GM12801 (cell line): ENCODE results near the gene EDAR.

ENCODE experiments used
- TF ChIP-seq, protein P1 (sequence below): IDR thresholded peaks from one replicate; pipeline ENCODE4 v1.5.1; 2011; ENCODE audit warnings: control low read depth; ENCODE audit not compliant: insufficient read length; ENCODE audit errors: extremely low read depth

EDAR gene

DNA sequence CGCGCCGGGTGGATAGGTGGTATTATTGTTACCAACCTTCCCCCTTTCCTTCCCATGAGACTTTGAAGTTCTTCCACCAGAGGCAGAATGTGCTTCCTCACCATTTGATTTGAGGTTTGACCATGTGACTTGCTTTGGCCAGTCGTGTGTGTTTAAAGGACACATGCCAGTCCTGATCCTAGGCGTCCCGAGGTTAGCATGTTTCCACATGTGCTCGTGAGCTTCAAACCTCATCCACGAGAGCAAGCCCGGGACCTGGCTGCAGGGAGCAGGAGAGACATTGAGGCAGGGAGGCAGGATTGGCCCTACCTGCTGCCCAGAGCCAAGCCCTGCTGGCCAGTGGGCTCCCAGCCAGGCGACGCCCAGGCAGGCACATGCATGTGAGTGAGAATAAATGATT, 27.4 kb upstream of the EDAR start:
- TF ChIP-seq, protein P1, sequence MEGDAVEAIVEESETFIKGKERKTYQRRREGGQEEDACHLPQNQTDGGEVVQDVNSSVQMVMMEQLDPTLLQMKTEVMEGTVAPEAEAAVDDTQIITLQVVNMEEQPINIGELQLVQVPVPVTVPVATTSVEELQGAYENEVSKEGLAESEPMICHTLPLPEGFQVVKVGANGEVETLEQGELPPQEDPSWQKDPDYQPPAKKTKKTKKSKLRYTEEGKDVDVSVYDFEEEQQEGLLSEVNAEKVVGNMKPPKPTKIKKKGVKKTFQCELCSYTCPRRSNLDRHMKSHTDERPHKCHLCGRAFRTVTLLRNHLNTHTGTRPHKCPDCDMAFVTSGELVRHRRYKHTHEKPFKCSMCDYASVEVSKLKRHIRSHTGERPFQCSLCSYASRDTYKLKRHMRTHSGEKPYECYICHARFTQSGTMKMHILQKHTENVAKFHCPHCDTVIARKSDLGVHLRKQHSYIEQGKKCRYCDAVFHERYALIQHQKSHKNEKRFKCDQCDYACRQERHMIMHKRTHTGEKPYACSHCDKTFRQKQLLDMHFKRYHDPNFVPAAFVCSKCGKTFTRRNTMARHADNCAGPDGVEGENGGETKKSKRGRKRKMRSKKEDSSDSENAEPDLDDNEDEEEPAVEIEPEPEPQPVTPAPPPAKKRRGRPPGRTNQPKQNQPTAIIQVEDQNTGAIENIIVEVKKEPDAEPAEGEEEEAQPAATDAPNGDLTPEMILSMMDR, result no peak

DNA sequence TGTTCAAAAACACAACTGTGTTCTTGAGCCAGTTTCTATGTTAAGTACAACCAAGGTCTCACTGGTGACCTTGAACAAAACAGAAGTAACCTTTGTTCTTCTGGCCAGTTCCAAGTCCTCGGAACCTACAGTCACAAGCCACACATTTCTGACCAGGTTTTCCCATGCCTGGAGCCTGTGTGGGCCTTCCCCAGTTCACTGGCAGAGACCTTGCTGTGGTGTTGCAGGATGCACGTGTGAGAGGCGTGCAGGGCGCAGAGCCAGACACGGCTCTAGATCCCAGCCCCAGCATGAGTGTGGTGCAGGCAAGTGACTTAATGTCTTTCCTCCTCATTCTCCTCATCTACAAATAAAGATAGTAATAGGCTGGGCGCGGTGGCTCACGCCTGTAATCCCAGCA, 25.5 kb upstream of the EDAR start:
- TF ChIP-seq, protein P1, result no peak

DNA sequence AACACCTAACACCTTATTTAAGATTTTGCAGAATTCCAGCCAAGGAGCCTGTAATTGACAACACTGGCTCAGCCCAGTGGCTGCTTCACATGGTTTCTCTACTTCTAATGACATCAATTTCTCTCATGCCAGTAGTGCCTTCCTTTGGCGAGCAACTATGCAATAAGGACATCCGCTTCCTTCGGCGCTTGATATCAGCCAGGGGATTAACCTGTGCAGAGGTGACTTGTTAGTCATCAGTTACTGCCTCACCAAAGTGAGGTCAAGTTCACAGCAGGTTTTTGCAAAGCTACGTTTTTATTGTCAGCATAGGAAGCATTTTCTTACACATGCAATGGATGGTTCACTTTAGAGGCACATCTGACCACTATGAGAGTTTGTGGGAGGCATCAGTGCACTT, 24.0 kb upstream of the EDAR start:
- TF ChIP-seq, protein P1, result no peak

DNA sequence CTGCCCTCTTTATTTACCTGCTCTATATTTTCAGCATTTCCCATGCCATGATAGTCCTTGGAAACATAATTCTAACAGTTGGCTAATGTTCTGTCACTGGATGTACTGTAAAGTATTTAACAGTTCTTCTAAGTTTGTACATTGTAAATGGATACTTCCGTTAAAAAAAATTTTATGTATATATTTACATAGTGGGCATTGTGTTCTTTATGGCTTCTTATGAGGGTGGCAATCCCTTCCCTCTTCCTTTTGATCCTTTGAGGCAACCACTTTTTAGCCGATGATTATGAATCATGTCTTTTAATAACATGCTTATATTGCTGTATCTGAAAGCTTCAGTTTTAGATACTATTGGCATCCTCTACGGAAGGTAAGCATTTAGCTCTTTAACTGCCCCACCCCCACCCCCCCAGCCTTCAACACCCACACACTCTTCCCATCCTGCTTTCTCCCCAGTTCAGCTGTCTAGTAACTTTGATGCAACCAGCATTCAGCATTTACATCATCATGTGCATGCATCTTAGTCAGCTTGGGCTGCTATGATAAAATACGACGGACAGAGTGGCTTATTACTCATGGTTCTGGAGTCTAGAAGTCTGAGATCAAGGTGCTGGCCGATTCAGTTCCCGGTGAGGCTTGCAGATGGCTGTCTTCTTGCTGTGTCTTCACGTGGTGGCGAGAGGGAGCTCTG, 21.0 kb upstream of the EDAR start:
- TF ChIP-seq, protein P1, result no peak

DNA sequence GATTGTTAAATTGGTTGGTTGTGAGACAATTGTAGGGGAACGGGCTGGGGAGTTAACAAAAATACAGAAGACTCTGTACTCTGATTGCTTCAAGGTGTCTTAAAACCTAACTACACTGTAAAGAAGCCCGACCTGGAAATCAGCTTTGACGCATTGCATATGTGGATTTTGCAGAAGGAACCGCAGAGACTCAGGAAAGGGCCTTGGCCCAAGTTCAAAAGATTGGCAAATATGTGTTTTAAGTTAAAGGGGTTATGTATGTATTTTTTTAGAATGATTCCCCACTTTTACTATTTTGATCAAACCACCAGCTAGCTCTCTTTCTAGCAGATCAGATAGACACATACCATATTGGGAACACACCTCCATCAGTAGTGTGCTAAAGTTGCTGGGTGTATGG, 18.0 kb upstream of the EDAR start:
- TF ChIP-seq, protein P1, result no peak

DNA sequence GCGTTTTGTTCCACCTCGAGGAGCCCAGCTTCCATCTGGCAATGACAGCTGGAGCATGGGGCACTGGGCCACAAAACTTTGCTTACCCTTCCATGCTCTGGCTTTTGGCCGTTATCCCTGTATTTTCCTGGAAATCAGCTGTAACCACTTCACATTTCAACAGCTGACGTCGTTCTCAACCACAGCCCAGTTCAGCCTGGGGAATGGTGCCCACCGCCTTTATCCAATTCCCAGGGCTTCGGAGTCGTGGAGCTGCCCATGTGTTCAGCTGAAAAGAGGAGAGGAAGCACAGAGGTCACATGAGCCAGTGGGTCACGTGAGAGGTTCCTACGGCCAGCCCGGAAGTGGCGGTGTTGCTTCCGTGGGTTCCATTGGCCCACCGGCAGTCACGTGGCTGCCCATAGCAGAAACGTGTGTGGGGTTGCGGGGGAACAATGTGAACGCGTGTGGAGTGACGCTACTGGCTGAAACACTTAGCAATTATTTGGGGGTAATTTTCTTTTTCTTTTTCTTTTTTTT, 16.7 kb upstream of the EDAR start:
- TF ChIP-seq, protein P1, result no peak

DNA sequence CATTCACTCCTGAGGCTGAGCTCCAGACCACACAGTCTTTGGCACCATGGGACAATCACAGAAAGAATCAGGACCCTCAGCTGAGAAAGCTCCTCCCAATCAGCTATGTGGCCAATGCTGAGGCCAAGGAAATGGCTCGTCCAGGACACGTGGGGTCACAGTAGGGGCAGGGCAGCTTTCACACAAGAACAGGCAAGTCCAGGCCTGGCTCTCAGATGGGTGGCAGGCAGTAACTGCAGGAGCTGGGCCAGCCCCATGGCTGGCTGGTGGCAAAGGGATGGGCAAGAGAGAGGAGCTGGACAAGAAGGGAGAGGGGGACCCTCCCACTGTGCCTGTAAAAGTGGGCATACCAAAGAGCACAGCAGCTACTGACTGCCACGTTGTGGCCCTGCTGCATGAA, 12.2 kb upstream of the EDAR start:
- TF ChIP-seq, protein P1, result no peak
